Activated CD4-positive, alpha-beta T cell treated with anti-CD3 and anti-CD28 coated beads, Interleukin-2, amount 50 U/mL, for 48 hours (primary cell): ENCODE data around the gene CYP4F22.
A peak's percentile ranks its signal among the peaks of the same experiment; 100 is the strongest.
"Not testable (repeated sequence)": the region's sequence is repeated elsewhere in the genome, so short reads cannot be mapped to it uniquely, and the experiment has no call there.

ENCODE experiments used
- DNase-seq, 2 experiments: peaks; one replicate each; pipeline ENCODE4 v3.0.0-alpha.2; 2020

Gene CYP4F22

GRCh38 chr19:15577184-15577771 lies 69.0 kb downstream of the CYP4F22 start:
- DNase-seq = no peak

DNA sequence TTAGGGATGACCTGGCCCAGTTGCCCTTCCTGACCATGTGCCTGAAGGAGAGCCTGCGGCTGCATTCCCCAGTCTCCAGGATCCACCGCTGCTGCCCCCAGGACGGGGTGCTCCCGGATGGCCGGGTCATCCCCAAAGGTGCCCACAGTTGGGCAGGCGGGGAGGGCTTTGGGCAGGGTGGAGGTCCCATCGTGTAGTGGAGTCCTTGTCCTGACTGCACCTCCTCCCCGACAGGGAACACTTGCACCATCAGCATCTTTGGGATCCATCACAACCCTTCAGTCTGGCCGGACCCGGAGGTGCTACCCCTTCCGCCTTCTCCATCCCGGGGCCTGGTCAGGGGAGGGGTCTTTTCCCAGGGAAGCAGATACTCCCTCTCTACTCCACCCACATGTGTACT lies 75.0 kb downstream of the CYP4F22 start:
- DNase-seq = no peak

DNA sequence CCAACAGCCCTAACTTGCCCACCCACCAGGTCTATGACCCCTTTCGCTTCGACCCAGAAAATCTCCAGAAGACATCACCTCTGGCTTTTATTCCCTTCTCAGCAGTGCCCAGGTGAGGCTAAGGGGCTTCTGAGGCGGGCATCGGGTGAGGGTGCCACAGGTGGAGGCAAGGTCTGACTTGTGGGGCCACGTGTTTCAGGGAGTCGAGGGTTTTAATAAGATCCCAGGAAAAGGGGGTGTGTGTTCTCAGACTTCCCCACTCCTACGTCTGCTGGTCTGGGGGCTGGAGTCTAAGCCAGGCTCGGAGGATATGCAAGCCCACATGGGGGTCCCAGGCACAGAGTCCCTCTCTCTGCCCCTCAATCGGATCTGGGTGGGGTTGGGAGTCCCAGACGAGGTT lies 75.8 kb downstream of the CYP4F22 start:
- DNase-seq = no peak

GRCh38 chr19:15584541-15585115 lies 76.3 kb downstream of the CYP4F22 start:
- peak; percentile 89 to 91 for DNase-seq

DNA sequence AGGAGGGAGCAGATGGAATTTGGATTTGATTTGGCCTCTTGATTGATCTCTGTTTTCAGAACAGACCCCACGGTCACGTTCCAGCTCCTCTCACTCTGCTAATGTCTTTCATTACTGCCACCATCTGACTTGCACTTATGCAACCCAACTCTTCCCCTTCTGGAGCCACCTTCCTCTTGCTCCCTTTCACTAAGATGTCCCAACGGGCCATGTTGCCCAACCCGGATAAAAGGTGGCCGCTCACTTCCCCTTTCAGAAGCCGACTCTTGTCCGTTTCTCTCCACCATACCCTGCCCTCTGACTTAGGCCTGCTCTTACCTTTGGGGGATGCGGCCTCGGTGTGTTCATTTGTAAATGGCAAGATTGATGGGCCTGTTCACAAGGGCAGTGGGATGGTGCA lies 79.3 kb downstream of the CYP4F22 start:
- DNase-seq = no peak

GRCh38 chr19:15588265-15588664 lies 79.9 kb downstream of the CYP4F22 start:
- DNase-seq = no peak

DNA sequence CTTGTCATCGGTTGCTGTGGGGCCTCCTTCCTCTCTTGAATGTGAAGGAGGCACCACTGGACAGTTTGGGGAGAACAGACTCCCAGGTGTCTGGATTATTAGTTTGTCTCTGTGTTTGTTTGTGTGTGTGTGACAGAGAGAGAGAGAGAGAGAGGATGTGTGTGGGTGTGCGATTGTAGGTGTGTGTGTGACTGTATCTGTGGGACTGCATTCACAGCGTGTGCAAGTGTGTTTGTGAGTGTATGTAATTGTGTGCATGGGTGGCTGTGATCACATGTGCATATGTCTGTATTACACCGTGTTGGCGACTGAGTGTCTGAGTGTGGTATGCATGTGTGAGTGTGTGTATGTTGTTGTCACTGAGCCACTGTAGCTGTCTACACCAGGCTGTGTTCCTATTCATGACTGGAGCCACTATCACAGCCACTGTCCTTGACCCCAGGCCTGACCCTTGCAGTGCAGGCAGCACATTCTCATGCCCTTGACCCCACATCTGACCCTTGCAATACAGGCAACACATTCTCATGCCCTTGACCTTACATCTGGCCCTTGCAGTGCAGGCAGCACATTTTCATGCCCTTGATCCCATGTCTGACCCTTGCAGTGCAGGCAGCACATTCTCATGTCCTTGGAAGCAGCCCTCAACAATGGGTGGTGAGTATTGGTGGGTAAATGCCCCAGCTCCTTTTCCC lies 81.6 kb downstream of the CYP4F22 start:
- no peak for DNase-seq

DNA sequence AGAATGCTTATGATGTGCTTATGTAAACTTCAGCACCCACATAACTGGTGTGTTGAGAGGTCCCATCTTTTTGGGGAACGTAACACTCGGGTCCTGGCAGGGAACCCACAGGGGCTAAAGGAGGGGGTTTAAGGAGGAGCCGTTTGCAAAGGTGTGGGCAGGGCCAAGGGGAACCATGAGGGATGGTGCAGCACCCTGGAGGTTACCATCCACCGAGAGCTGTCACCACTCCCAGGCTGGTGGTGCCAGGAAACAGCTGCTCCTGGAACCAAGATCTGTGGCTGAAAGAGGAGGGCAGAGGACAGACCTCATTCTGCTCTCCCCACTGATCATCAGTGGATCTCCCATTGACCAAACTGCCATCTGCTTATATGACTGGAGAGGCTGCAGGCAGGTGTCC lies 83.5 kb downstream of the CYP4F22 start:
- DNase-seq = no peak

GRCh38 chr19:15592506-15592905 lies 84.2 kb downstream of the CYP4F22 start:
- not testable (repeated sequence) for DNase-seq

DNA sequence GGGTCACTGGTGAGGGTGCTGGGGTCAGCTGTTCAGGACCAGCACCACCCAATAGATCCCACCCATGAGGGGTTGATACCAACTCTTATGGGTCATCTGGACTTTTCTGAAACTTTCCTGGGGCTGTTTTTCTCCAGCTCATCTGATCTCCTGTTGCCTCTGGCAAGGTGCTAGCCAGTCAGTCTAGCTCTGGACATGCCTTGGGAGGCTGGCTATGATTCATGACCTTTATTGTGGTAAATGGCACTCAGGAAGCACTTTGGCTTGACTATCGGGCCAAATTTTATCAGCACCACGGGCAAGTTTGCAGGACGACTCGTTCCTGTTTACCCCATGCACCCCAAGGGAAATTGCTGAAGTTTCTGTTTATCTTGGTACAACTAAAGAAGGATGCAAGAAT lies 85.4 kb downstream of the CYP4F22 start:
- not testable (repeated sequence) for DNase-seq

DNA sequence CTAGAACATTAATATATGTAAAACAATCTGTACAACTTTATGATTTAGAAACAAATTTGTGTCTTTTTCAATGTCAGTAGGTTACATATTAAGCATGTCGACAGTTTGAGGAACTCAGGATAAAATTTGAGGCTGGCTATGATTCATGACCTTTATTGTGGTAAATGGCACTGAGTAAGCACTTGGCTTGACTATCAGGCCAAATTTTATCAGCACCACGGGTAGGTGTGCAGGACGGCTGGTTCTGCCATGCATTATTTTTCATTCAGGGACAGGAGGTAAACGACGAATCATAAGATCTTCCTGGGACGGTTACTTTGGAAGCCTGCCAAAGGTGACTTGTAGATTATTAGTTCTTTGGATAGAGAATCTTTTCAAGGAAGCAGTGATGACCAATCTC lies 86.7 kb downstream of the CYP4F22 start:
- DNase-seq = no peak
